ENCODE results near the gene EHD1.

GRCh38 chr11:64842851-64843685 lies 35.4 kb downstream of the EHD1 start:
- no peak for TF ChIP-seq CTCF (IDR thresholded peaks at IDR 0.05; ENCODE audit: insufficient read depth, low read length, poor library complexity, severe bottlenecking)
- no peak for TF ChIP-seq EZH2phosphoT487 (conservative IDR thresholded peaks at IDR 0.05; ENCODE audit: low read length)

All from SU-DHL-6 (cell line).